ENCODE results near the gene MED17. TPM values are rescaled to one million over a fixed set of nuclear protein-coding genes. Genes with fewer than 3 reads are reported as not detected.

MED17 gene
- total and polyA plus RNA-seq, 2 of the 13 experiments (the other 11 are each of a cell fraction or from before 2014, with no cell fraction given), result 23.1 to 37.0 TPM

DNA sequence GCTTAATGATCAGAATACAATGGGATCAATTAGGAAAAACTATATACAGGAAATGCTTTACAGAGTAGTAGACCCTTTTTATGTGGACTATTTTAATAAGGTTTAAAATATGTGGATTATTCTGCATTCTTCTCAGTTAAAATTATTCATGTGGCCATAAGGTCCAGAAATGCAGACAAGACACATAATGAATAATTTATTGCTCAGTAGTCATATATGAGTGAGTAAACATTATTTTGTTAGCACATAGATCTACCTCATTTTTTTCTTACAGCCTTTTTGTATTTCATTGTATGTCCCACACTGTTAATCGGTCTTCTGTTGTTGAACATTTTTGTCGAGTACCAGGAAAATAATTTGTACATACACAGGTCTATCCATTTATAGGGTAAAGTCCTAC, 20.8 kb downstream of the MED17 start:
- Histone ChIP-seq H3K79me2 (ENCODE audit: insufficient read depth, low read length) (peaks cover 1% of the 10 kb centered on the region), H3K36me3 (replicated peaks in 1 of 2; ENCODE audit: control insufficient read depth in 1 of 2, insufficient read depth in 2 of 2, low read length in 2 of 2) (peaks cover 18 to 80% of the 10 kb centered on the region in 2 experiments), H3K27ac (ENCODE audit: extremely low read length, insufficient read depth, low read length) (no peak overlapping the region), H2AFZ (ENCODE audit: low read length) (no peak overlapping the region), H3K9me3 (ENCODE audit: low read length) (no peaks in the 10 kb centered on the region), H3K9ac (ENCODE audit: insufficient read depth, low read depth, low read length) (no peak overlapping the region), H3K4me3 (replicated peaks in 1 of 3; ENCODE audit: insufficient read depth in 1 of 3, low read depth in 2 of 3, low read length in 3 of 3) (no peak overlapping the region), H3K4me1 (ENCODE audit: insufficient read depth, low read length) (no peaks in the 10 kb centered on the region), H3K27me3 (ENCODE audit: control insufficient read depth in 1 of 2, insufficient read depth in 2 of 2, low read length in 2 of 2) (no peaks in the 10 kb centered on the region), H4K20me1 (ENCODE audit: insufficient read depth, low read length) (no peaks in the 10 kb centered on the region), H3K4me2 (ENCODE audit: low read depth, low read length) (no peak overlapping the region)
- intact Hi-C loops (cut with micrococcal nuclease; ENCODE audit: unreplicated experiment) (no loop called here), in situ Hi-C loops (cut with HindIII; ENCODE audit: extremely low pct_ligation_motif_present, low pct_unique_long_range_greater_than_20kb) (no loop called here)
- WGBS (ENCODE audit: low lambda C conversion rate), result 95% methylated on average over 2 of the region's 2 CpGs
- BruUV-seq (replicated peaks), result TSS peak; percentile 27
- FAIRE-seq (no peak), DNase-seq (ENCODE audit: low spot score) (no peak), ATAC-seq (no peak)
- ChIA-PET POLR2A (no interaction called here), CTCF (ENCODE audit: low intra/inter-chr PET ratio, low total read pairs) (no interaction called here)
- no peak for TF ChIP-seq MLX (CRISPR knock-in tag; IDR thresholded peaks at IDR 0.05)
- TF ChIP-seq ZNF703 (CRISPR knock-in tag; IDR thresholded peaks at IDR 0.05; ENCODE audit: borderline replicate concordance), result no peak
- TF ChIP-seq ZBTB1 (CRISPR knock-in tag; IDR thresholded peaks at IDR 0.05; ENCODE audit: borderline replicate concordance), result no peak
- TF ChIP-seq KDM2A (CRISPR knock-in tag; IDR thresholded peaks at IDR 0.05; ENCODE audit: borderline replicate concordance, low read depth), result no peak
- TF ChIP-seq, protein P1, sequence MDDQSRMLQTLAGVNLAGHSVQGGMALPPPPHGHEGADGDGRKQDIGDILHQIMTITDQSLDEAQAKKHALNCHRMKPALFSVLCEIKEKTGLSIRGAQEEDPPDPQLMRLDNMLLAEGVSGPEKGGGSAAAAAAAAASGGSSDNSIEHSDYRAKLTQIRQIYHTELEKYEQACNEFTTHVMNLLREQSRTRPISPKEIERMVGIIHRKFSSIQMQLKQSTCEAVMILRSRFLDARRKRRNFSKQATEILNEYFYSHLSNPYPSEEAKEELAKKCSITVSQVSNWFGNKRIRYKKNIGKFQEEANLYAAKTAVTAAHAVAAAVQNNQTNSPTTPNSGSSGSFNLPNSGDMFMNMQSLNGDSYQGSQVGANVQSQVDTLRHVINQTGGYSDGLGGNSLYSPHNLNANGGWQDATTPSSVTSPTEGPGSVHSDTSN (CRISPR knock-in tag; IDR thresholded peaks at IDR 0.05; ENCODE audit: borderline replicate concordance), result no peak
- TF ChIP-seq, protein P2, sequence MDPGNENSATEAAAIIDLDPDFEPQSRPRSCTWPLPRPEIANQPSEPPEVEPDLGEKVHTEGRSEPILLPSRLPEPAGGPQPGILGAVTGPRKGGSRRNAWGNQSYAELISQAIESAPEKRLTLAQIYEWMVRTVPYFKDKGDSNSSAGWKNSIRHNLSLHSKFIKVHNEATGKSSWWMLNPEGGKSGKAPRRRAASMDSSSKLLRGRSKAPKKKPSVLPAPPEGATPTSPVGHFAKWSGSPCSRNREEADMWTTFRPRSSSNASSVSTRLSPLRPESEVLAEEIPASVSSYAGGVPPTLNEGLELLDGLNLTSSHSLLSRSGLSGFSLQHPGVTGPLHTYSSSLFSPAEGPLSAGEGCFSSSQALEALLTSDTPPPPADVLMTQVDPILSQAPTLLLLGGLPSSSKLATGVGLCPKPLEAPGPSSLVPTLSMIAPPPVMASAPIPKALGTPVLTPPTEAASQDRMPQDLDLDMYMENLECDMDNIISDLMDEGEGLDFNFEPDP (CRISPR knock-in tag; conservative IDR thresholded peaks at IDR 0.05), result no peak
- TF ChIP-seq, protein P3, sequence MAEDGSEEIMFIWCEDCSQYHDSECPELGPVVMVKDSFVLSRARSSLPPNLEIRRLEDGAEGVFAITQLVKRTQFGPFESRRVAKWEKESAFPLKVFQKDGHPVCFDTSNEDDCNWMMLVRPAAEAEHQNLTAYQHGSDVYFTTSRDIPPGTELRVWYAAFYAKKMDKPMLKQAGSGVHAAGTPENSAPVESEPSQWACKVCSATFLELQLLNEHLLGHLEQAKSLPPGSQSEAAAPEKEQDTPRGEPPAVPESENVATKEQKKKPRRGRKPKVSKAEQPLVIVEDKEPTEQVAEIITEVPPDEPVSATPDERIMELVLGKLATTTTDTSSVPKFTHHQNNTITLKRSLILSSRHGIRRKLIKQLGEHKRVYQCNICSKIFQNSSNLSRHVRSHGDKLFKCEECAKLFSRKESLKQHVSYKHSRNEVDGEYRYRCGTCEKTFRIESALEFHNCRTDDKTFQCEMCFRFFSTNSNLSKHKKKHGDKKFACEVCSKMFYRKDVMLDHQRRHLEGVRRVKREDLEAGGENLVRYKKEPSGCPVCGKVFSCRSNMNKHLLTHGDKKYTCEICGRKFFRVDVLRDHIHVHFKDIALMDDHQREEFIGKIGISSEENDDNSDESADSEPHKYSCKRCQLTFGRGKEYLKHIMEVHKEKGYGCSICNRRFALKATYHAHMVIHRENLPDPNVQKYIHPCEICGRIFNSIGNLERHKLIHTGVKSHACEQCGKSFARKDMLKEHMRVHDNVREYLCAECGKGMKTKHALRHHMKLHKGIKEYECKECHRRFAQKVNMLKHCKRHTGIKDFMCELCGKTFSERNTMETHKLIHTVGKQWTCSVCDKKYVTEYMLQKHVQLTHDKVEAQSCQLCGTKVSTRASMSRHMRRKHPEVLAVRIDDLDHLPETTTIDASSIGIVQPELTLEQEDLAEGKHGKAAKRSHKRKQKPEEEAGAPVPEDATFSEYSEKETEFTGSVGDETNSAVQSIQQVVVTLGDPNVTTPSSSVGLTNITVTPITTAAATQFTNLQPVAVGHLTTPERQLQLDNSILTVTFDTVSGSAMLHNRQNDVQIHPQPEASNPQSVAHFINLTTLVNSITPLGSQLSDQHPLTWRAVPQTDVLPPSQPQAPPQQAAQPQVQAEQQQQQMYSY (CRISPR knock-in tag; IDR thresholded peaks at IDR 0.05), result no peak
- no peak for TF ChIP-seq CCDC6 (CRISPR knock-in tag; IDR thresholded peaks at IDR 0.05)

Measured in HepG2 (cell line).